RWPE1 (cell line): ENCODE results near the gene PHAX.
A peak's percentile ranks its signal among the peaks of the same experiment; 100 is the strongest.
"Not testable (repeated sequence)": the region's sequence is repeated elsewhere in the genome, so short reads cannot be mapped to it uniquely, and the experiment has no call there.

Source experiments
- CTCF ChIA-PET: fragments of 350-600 bp; sonication (Branson Sonifier 250); formaldehyde crosslinking; extraction: SDS; loops from one replicate; lab custom pipeline; 2021; lab: Yijun Ruan, JAX
- POLR2A ChIA-PET: fragments of 400-600 bp; formaldehyde crosslinking; extraction: SDS; loops from one replicate; lab custom pipeline; 2020; ENCODE audit warnings: antibody characterized with exemption; ENCODE audit not compliant: low non-redundant PET; lab: Yijun Ruan, JAX
- DNase-seq: peaks from one replicate; pipeline ENCODE4 v3.0.0; 2012; ENCODE audit warnings: low spot score
- H3K27ac ChIP-seq: fragments of 450-650 bp; 2 replicates; pipeline ENCODE4 v1.5.1; 2017
- TF ChIP-seq, protein P1 (sequence below): fragments of 450-650 bp; conservative IDR thresholded peaks from 2 replicates; pipeline ENCODE4 v1.5.1; 2017; ENCODE audit warnings: low read depth, mild to moderate bottlenecking

Gene PHAX, protein sequence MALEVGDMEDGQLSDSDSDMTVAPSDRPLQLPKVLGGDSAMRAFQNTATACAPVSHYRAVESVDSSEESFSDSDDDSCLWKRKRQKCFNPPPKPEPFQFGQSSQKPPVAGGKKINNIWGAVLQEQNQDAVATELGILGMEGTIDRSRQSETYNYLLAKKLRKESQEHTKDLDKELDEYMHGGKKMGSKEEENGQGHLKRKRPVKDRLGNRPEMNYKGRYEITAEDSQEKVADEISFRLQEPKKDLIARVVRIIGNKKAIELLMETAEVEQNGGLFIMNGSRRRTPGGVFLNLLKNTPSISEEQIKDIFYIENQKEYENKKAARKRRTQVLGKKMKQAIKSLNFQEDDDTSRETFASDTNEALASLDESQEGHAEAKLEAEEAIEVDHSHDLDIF

DNA sequence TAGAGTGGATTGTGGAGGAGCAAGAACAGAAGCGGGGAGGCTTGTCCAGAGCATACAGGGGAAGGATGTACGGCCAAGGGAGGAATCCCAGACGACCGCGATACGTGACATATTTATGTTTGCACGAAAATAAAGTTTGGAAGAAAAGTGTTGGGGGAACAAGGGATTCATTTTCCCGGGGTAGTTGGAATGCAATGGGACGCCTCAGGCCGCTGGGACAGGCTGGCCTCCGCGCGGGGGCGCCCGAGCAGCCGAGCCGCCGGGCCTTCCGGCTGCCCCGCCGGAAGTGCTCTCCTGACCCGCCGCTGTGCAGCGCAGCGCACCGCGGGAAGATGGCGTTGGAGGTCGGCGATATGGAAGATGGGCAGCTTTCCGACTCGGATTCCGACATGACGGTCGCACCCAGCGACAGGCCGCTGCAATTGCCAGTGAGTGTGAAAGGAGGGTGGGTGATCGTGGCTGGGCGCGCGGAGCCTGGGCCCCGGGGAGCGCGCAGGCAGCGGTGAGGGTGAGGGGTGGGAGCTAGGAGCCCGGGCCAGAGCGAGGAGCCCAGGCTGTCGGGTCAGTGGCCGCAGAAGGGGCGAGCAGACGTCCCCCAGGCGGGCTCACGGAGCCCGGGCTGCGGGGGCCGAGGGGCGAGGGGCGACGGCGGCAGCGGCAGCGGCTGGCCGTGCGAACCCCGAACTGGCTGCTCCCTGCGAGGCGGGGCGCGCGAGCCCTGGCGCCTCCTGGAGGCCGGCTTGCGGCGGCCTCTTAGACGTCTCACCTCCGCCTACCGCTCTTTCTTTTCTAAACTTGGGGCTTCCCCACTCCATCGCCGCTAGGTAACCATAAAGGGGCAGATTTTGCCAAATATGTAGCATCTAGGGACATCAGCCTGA lies at the start of gene PHAX:
Gene PHAX, plus strand, starts transcription at position 317 of the 881 bp plus-strand sequence. Its CDS starts 16 bp downstream, at position 333.
- TF ChIP-seq, protein P1, sequence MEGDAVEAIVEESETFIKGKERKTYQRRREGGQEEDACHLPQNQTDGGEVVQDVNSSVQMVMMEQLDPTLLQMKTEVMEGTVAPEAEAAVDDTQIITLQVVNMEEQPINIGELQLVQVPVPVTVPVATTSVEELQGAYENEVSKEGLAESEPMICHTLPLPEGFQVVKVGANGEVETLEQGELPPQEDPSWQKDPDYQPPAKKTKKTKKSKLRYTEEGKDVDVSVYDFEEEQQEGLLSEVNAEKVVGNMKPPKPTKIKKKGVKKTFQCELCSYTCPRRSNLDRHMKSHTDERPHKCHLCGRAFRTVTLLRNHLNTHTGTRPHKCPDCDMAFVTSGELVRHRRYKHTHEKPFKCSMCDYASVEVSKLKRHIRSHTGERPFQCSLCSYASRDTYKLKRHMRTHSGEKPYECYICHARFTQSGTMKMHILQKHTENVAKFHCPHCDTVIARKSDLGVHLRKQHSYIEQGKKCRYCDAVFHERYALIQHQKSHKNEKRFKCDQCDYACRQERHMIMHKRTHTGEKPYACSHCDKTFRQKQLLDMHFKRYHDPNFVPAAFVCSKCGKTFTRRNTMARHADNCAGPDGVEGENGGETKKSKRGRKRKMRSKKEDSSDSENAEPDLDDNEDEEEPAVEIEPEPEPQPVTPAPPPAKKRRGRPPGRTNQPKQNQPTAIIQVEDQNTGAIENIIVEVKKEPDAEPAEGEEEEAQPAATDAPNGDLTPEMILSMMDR = peak; percentile 95
- H3K27ac ChIP-seq = peak within 1 kb of the TSS; percentile 78
- ChIA-PET CTCF (interaction anchor here (0.5 to 2.0 kb wide), 32 partner anchors 9 to 1885 kb away, joined by 3 to 13 read pairs (median 3); no protein-coding TSS in a partner anchor), POLR2A (no interaction called here)
- peak; percentile 90 for DNase-seq

DNA sequence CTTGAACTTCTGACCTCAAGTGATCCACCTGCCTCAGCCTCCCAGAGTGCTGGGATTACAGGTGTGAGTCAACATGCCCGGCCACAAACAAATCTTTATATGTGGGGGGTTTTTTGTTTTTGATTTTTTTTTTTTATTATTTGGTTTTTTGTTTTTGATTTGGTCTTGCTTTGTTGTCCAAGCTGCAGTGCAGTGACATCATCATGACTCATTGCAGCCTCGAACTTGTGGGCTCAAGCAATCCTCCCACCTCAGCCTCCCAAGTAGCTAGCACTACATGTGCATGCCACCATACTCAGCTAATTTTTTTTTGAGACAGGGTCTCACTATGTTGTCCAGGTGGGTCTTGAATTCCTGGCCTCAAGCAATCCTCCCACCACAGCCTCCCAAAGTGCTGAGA lies 48.1 kb upstream of the PHAX start:
- ChIA-PET CTCF (interaction anchor here (0.7 kb wide), 1 partner anchor 14 kb away, joined by 6 read pairs; no protein-coding TSS in a partner anchor), POLR2A (no interaction called here)
- TF ChIP-seq, protein P1 = no peak
- H3K27ac ChIP-seq = no peak overlapping the region
- no peak for DNase-seq

DNA sequence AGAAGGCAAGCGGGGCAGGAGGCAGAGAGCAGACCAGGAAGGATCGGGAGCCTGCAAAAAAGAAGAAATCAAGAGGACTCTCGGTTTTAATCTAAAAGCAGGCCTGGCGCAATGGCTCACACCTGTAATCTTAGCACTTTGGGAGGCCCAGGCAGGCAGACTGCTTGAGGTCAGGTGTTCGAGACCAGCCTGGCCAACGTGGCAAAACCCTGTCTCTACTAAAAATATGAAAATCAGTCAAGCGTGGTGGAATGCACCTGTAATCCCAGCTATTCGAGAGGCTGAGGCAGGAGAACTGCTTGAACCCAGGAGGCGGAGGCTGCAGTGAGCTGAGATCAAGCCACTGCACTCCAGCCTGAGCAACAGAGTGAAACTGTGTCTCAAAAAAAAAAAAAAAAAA lies 45.6 kb upstream of the PHAX start:
- H3K27ac ChIP-seq, POLR2A ChIA-PET, CTCF ChIA-PET: not testable (repeated sequence)

DNA sequence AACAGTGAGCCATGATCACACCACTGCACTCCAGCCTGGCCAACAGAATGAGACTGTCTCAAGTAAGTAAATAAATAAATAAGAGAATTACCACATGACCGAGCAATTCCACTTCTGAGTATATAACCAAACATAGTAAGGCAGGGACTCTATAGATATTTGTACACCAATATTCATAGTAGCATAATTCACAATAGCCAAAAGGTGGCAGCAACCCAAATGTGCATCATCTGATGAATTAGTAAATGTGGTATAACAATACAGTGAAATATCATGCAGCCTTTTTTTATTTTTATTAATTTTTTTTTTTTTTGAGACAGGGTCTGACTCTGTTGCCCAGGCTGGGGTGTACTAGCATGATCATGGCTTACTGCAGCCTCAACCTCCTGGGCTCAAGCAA lies 38.8 kb upstream of the PHAX start:
- TF ChIP-seq, protein P1 = no peak
- no peak for DNase-seq
- ChIA-PET CTCF (interaction anchor here (0.5 to 1.4 kb wide), 3 partner anchors 39 to 960 kb away, joined by 3 read pairs; partner anchors contain the start of gene PHAX), POLR2A (no interaction called here)
- H3K27ac ChIP-seq = no peak overlapping the region

More for the DNA sequence above, 45.6 kb upstream of the PHAX start:
- DNase-seq = not testable (repeated sequence)

DNA sequence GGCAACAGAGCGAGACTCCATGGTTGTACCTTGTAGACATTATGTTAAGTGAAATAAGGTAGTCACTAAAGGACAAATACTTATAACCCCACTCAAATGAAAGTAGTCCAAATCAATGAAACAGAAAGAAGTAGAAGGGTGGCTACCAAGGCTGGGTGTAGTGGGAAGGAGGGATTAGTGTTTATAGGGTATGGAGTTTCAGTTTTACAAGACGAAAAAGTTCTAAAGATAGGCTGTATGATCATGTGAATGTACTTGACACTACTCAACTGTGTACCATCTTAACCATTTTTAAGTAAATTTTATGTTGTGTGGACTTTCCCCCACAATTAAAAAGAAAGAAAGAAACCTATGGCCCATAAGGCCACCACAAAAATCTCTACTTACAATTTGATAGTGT lies 37.9 kb upstream of the PHAX start:
- TF ChIP-seq, protein P1 = no peak
- POLR2A ChIA-PET = no interaction called here
- no peak for DNase-seq
- H3K27ac ChIP-seq = no peak overlapping the region
- CTCF ChIA-PET = interaction anchor here (0.7 to 1.4 kb wide), 3 partner anchors 38 to 222 kb away, joined by 3 read pairs; partner anchors contain the start of gene PHAX

DNA sequence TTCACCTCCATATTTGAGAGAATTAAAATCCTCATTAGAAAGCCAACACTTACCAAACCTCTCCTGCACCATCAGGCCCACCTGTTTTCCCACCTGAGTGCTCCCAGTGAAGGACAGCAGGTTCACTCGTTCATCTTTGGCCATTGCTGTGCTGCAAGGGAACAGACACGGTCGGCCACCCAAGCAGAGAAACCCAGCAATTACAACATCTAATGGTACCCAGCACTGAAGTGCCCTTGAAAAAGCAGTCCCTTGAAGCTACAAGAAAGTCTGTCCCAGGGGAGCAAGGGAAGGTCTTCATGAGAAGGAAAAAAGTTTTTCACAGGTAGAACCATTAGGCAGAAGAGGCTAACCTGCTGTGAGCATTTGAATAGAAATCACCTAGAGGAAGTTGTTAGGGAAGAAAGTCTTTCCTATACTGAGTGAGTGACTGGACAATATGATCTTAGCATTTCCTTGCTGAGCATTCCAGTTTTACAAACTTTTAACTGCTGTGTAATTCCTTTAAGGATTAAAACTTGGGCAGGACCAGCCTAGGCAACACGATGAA lies 32.5 kb upstream of the PHAX start:
- no peak overlapping the region for H3K27ac ChIP-seq
- TF ChIP-seq, protein P1 = no peak
- CTCF ChIA-PET = interaction anchor here (0.6 kb wide), 1 partner anchor 146 kb away, joined by 4 read pairs; no protein-coding TSS in a partner anchor
- POLR2A ChIA-PET = no interaction called here
- DNase-seq = no peak
